SJCRH30 (cell line): ENCODE measurements around the gene SGIP1. TPM values are rescaled to one million over a fixed set of nuclear protein-coding genes. Genes with fewer than 3 reads are reported as not detected.

Experiments used
- DNase-seq, 2 experiments: peaks; one replicate each; pipeline ENCODE4 v3.0.0-alpha.2; 2015 to 2020
- H3K27ac ChIP-seq: fragments of 250-450 bp; sonication (Bioruptor Pico); 2 replicates; pipeline ENCODE4 v1.5.1; 2020; ENCODE audit warnings: mild to moderate bottlenecking, moderate library complexity
- H3K27me3 ChIP-seq: fragments of 250-450 bp; sonication (Bioruptor Pico); 2 replicates; pipeline ENCODE4 v1.5.1; 2020; ENCODE audit warnings: mild to moderate bottlenecking, moderate library complexity
- H3K36me3 ChIP-seq: fragments of 250-450 bp; sonication (Bioruptor Pico); 2 replicates; pipeline ENCODE4 v1.5.1; 2020; ENCODE audit warnings: mild to moderate bottlenecking, moderate library complexity
- H3K4me1 ChIP-seq: fragments of 250-450 bp; sonication (Bioruptor Pico); 2 replicates; pipeline ENCODE4 v1.5.1; 2020; ENCODE audit warnings: mild to moderate bottlenecking, moderate library complexity
- H3K4me3 ChIP-seq: fragments of 250-450 bp; sonication (Bioruptor Pico); 2 replicates; pipeline ENCODE4 v1.5.1; 2020; ENCODE audit warnings: mild to moderate bottlenecking, moderate library complexity
- H3K9me3 ChIP-seq: fragments of 250-450 bp; sonication (Bioruptor Pico); replicated peaks from 2 replicates; pipeline ENCODE4 v1.5.1; 2020; ENCODE audit warnings: mild to moderate bottlenecking, moderate library complexity
- total RNA-seq: library from RNA; depleted of rRNA; stranded (reverse); fragments of >200 nt; shearing (Covaris generic); gene quantifications from 2 replicates; pipeline ENCODE4 v1.2.3, GENCODE V29; 2014

The SGIP1 gene
- total RNA-seq, 1 experiment from 2014 or later: 0.18 TPM

- no peak for DNase-seq
- H3K4me1 ChIP-seq: no peaks in the 10 kb centered on the region; the same call in 1 of the 2 replicates
- no peak overlapping the region for H3K4me3 ChIP-seq
- no peaks in the 10 kb centered on the region for H3K27me3 ChIP-seq
- no peaks in the 10 kb centered on the region for H3K9me3 ChIP-seq
- H3K27ac ChIP-seq: no peak overlapping the region
- no peaks in the 10 kb centered on the region for H3K36me3 ChIP-seq
Observed at GRCh38 chr1:66626261-66626660, 92.3 kb downstream of the SGIP1 start.

GRCh38 chr1:66628926-66629325 is 95.0 kb downstream of the SGIP1 start:
- DNase-seq: no peak
- Histone ChIP-seq H3K9me3 (no peaks in the 10 kb centered on the region), H3K4me3 (no peak overlapping the region), H3K27me3 (no peaks in the 10 kb centered on the region), H3K4me1 (no peaks in the 10 kb centered on the region; the same call in 1 of the 2 replicates), H3K27ac (no peak overlapping the region), H3K36me3 (no peaks in the 10 kb centered on the region)

GRCh38 chr1:66633159-66633558 is 99.2 kb downstream of the SGIP1 start:
- no peak overlapping the region for H3K27ac ChIP-seq

GRCh38 chr1:66637146-66637545 is 103.2 kb downstream of the SGIP1 start:
- H3K4me1 ChIP-seq: no peaks in the 10 kb centered on the region
- no peaks in the 10 kb centered on the region for H3K9me3 ChIP-seq
- no peaks in the 10 kb centered on the region for H3K27me3 ChIP-seq
- H3K36me3 ChIP-seq: no peaks in the 10 kb centered on the region
- no peak overlapping the region for H3K27ac ChIP-seq
- H3K4me3 ChIP-seq: no peak overlapping the region
- DNase-seq: no peak

More at GRCh38 chr1:66633159-66633558, 99.2 kb downstream of the SGIP1 start:
- H3K4me3 ChIP-seq: no peak overlapping the region
- H3K36me3 ChIP-seq: no peaks in the 10 kb centered on the region
- no peaks in the 10 kb centered on the region for H3K9me3 ChIP-seq
- H3K4me1 ChIP-seq: no peaks in the 10 kb centered on the region
- no peaks in the 10 kb centered on the region for H3K27me3 ChIP-seq
- no peak for DNase-seq

- Histone ChIP-seq H3K9me3 (no peaks in the 10 kb centered on the region), H3K27me3 (no peaks in the 10 kb centered on the region), H3K27ac (no peak overlapping the region), H3K4me3 (no peak overlapping the region), H3K36me3 (no peaks in the 10 kb centered on the region), H3K4me1 (no peaks in the 10 kb centered on the region)
- DNase-seq: no peak
Observed at GRCh38 chr1:66641891-66642473, 108.0 kb downstream of the SGIP1 start.

- Histone ChIP-seq H3K27ac (no peak overlapping the region), H3K36me3 (no peaks in the 10 kb centered on the region)
- DNase-seq: no peak
Observed at GRCh38 chr1:66642992-66643391, 109.0 kb downstream of the SGIP1 start.

GRCh38 chr1:66644331-66644730 is 110.4 kb downstream of the SGIP1 start:
- Histone ChIP-seq H3K36me3 (no peaks in the 10 kb centered on the region), H3K27me3 (no peaks in the 10 kb centered on the region), H3K4me1 (no peaks in the 10 kb centered on the region), H3K4me3 (no peak overlapping the region), H3K27ac (no peak overlapping the region), H3K9me3 (no peaks in the 10 kb centered on the region)
- DNase-seq: no peak

More at GRCh38 chr1:66642992-66643391, 109.0 kb downstream of the SGIP1 start:
- no peaks in the 10 kb centered on the region for H3K27me3 ChIP-seq
- no peaks in the 10 kb centered on the region for H3K9me3 ChIP-seq
- no peaks in the 10 kb centered on the region for H3K4me1 ChIP-seq
- no peak overlapping the region for H3K4me3 ChIP-seq

- Histone ChIP-seq H3K27ac (no peak overlapping the region), H3K4me1 (no peaks in the 10 kb centered on the region), H3K4me3 (no peak overlapping the region), H3K27me3 (no peaks in the 10 kb centered on the region; the same call in 1 of the 2 replicates), H3K36me3 (no peaks in the 10 kb centered on the region), H3K9me3 (no peaks in the 10 kb centered on the region)
- DNase-seq: no peak
Observed at GRCh38 chr1:66648901-66649595, 115.1 kb downstream of the SGIP1 start.

- H3K4me1 ChIP-seq: no peaks in the 10 kb centered on the region
- H3K4me3 ChIP-seq: no peak overlapping the region
- H3K36me3 ChIP-seq: no peaks in the 10 kb centered on the region
- DNase-seq: no peak
- H3K27ac ChIP-seq: no peak overlapping the region
- no peaks in the 10 kb centered on the region for H3K9me3 ChIP-seq
- H3K27me3 ChIP-seq: no peaks in the 10 kb centered on the region; the same call in 1 of the 2 replicates
Observed at GRCh38 chr1:66652556-66652955, 118.6 kb downstream of the SGIP1 start.

- Histone ChIP-seq H3K27ac (no peak overlapping the region), H3K36me3 (no peaks in the 10 kb centered on the region), H3K9me3 (no peaks in the 10 kb centered on the region), H3K27me3 (no peaks in the 10 kb centered on the region; the same call in 1 of the 2 replicates), H3K4me3 (no peak overlapping the region), H3K4me1 (no peaks in the 10 kb centered on the region)
- DNase-seq: no peak
Observed at GRCh38 chr1:66654643-66655042, 120.7 kb downstream of the SGIP1 start.

GRCh38 chr1:66671455-66671854 is 137.5 kb downstream of the SGIP1 start:
- Histone ChIP-seq H3K27me3 (no peaks in the 10 kb centered on the region), H3K4me3 (no peak overlapping the region), H3K9me3 (no peaks in the 10 kb centered on the region), H3K4me1 (no peaks in the 10 kb centered on the region), H3K36me3 (no peaks in the 10 kb centered on the region), H3K27ac (no peak overlapping the region)
- no peak for DNase-seq

GRCh38 chr1:66676613-66677298 is 142.8 kb downstream of the SGIP1 start:
- H3K36me3 ChIP-seq: no peaks in the 10 kb centered on the region
- DNase-seq: no peak

GRCh38 chr1:66678146-66678545 is 144.2 kb downstream of the SGIP1 start:
- no peaks in the 10 kb centered on the region for H3K27me3 ChIP-seq
- DNase-seq: no peak
- no peaks in the 10 kb centered on the region for H3K36me3 ChIP-seq
- H3K4me1 ChIP-seq: no peaks in the 10 kb centered on the region
- H3K9me3 ChIP-seq: no peaks in the 10 kb centered on the region
- H3K4me3 ChIP-seq: no peak overlapping the region
- no peak overlapping the region for H3K27ac ChIP-seq

More at GRCh38 chr1:66676613-66677298, 142.8 kb downstream of the SGIP1 start:
- H3K9me3 ChIP-seq: no peaks in the 10 kb centered on the region
- no peak overlapping the region for H3K4me3 ChIP-seq
- H3K27me3 ChIP-seq: no peaks in the 10 kb centered on the region
- no peaks in the 10 kb centered on the region for H3K4me1 ChIP-seq
- H3K27ac ChIP-seq: no peak overlapping the region

- no peaks in the 10 kb centered on the region for H3K4me1 ChIP-seq
Observed at GRCh38 chr1:66679140-66679539, 145.2 kb downstream of the SGIP1 start.

GRCh38 chr1:66681686-66682085 is 147.7 kb downstream of the SGIP1 start:
- no peaks in the 10 kb centered on the region for H3K9me3 ChIP-seq
- H3K27me3 ChIP-seq: no peaks in the 10 kb centered on the region
- no peak overlapping the region for H3K4me3 ChIP-seq
- H3K27ac ChIP-seq: no peak overlapping the region
- DNase-seq: no peak
- H3K4me1 ChIP-seq: no peaks in the 10 kb centered on the region
- no peaks in the 10 kb centered on the region for H3K36me3 ChIP-seq

More at GRCh38 chr1:66679140-66679539, 145.2 kb downstream of the SGIP1 start:
- no peak overlapping the region for H3K27ac ChIP-seq
- no peaks in the 10 kb centered on the region for H3K9me3 ChIP-seq
- no peak for DNase-seq
- no peaks in the 10 kb centered on the region for H3K27me3 ChIP-seq
- no peaks in the 10 kb centered on the region for H3K36me3 ChIP-seq
- H3K4me3 ChIP-seq: no peak overlapping the region
